ENCODE results near the gene ZNF557.

The ZNF557 gene

DNA sequence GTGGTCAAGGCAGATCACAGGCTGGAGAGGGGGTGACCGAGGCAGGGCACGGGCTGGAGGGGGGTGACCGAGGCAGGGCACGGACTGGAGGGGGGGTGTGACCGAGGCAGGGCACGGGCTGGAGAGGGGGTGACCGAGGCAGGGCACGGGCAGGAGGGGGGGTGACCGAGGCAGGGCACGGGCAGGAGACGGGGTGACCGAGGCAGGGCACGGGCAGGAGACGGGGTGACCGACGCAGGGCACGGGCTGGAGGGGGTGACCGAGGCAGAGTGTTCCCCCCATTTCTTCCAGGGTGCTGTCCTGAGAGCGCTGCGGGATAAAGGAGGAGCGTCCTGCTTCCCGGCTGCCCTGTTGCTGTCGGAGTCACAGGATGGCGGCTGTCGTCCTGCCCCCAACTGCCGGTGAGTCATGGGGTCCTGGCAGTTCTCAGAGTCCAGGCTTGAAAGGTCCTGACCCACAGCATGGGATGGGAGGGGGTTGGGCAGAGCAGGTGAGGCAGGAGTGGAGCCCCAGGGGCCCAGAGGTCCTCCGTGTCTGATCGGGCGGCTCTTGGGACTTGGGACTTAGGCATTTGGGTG, 5.3 kb downstream of the ZNF557 start:
- no peak overlapping the region for H3K4me3 ChIP-seq (replicated peaks in 1 of 2; ENCODE audit: low read depth in 2 of 2, low read length in 2 of 2)
- TF ChIP-seq, protein P1, sequence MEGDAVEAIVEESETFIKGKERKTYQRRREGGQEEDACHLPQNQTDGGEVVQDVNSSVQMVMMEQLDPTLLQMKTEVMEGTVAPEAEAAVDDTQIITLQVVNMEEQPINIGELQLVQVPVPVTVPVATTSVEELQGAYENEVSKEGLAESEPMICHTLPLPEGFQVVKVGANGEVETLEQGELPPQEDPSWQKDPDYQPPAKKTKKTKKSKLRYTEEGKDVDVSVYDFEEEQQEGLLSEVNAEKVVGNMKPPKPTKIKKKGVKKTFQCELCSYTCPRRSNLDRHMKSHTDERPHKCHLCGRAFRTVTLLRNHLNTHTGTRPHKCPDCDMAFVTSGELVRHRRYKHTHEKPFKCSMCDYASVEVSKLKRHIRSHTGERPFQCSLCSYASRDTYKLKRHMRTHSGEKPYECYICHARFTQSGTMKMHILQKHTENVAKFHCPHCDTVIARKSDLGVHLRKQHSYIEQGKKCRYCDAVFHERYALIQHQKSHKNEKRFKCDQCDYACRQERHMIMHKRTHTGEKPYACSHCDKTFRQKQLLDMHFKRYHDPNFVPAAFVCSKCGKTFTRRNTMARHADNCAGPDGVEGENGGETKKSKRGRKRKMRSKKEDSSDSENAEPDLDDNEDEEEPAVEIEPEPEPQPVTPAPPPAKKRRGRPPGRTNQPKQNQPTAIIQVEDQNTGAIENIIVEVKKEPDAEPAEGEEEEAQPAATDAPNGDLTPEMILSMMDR (IDR thresholded peaks at IDR 0.05; ENCODE audit: low read depth, low read length), result no peak
- DNase-seq (ENCODE audit: low read depth in 2 of 2), result no peak

DNA sequence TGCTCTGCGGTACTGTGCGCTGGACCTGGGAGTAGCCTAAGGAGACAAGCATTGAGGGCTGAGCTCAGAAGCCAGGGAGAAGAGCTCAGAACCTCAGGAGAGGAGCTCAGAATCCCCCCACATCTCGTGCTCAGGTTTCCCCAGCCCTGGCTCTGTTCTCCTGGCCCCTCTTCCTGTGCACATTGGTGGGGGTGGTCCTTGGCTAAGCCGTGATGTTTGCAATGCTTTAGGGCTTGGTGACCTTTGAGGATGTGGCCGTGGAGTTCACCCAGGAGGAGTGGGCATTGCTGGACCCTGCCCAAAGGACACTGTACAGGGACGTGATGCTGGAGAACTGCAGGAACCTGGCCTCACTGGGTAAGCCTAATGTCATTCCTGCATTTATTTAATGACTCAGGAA, 6.6 kb downstream of the ZNF557 start:
- TF ChIP-seq, protein P1 (IDR thresholded peaks at IDR 0.05; ENCODE audit: low read depth, low read length), result no peak
- DNase-seq (ENCODE audit: low read depth in 2 of 2), result no peak
- no peak overlapping the region for H3K4me3 ChIP-seq (replicated peaks in 1 of 2; ENCODE audit: low read depth in 2 of 2, low read length in 2 of 2)

DNA sequence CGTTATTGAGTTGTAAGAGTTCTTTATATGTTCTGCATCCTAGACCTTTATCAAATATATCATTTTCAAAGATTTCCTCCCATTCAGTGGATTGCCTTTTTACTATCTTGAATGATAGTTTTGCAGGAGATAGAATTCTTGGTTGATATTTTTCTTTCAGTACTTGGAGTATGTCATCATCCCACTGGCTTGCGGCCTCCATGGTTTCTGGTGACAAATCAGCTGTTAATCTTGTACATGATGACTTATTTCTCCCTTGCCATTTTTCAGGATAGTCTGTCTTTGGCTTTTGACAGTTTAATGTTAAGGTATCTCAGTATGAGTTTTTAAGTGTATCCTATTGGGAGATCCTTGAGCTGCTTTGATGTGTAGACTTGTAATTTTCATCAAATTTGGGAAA, 8.5 kb downstream of the ZNF557 start:
- no peak for DNase-seq (ENCODE audit: low read depth in 2 of 2)
- TF ChIP-seq, protein P1 (IDR thresholded peaks at IDR 0.05; ENCODE audit: low read depth, low read length), result no peak
- H3K4me3 ChIP-seq (replicated peaks in 1 of 2; ENCODE audit: low read depth in 2 of 2, low read length in 2 of 2), result no peak overlapping the region

DNA sequence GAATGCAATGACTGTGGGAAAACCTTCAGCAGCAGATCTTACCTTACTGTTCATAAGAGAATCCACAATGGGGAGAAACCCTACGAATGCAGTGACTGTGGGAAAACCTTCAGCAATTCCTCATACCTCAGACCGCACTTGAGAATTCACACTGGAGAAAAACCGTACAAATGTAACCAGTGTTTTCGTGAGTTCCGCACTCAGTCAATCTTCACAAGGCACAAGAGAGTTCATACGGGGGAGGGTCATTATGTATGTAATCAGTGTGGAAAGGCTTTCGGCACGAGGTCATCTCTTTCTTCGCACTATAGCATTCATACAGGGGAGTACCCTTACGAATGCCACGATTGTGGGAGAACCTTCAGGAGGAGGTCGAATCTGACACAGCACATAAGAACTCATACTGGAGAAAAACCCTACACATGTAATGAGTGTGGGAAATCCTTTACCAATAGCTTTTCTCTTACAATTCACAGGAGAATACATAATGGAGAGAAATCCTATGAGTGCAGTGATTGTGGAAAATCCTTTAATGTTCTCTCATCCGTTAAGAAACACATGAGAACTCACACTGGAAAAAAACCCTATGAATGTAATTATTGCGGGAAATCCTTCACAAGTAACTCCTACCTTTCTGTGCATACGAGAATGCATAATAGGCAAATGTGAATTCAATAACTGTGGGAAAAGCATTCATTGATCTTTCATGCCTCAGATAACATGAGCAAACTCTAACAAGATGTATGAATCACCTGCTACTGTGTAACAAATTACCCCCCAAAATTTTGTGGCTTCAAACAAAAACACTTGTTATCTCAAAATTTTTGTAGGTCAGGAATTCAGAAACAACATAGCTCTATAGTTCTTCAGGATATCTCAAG, 13.8 kb downstream of the ZNF557 start:
- TF ChIP-seq, protein P1 (IDR thresholded peaks at IDR 0.05; ENCODE audit: low read depth, low read length), result no peak
- DNase-seq (ENCODE audit: low read depth in 2 of 2), result peak; percentile 44 to 56
- no peak overlapping the region for H3K4me3 ChIP-seq (replicated peaks in 1 of 2; ENCODE audit: low read depth in 2 of 2, low read length in 2 of 2)

DNA sequence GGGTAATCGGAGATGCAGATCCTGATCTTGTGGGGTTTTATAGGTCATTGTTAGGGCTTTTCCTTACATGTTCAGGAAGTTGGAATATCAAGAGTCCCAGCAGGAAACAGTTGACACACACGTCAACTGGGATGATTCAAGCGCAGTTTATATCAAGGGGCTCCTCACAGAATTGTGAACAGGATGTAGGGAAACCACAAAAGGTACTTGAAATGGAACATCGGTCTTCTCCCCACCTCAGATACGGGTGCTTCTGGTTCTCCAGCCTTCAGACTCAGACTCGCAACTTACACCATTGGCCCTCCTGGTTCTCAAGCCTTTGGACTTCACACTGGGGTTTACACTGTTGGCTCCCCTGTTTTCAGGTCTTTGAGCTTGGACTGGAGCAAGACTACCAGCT, 19.5 kb downstream of the ZNF557 start:
- TF ChIP-seq, protein P1 (IDR thresholded peaks at IDR 0.05; ENCODE audit: low read depth, low read length), result no peak
- H3K4me3 ChIP-seq (replicated peaks in 1 of 2; ENCODE audit: low read depth in 2 of 2, low read length in 2 of 2), result no peak overlapping the region
- DNase-seq (ENCODE audit: low read depth in 2 of 2), result no peak

DNA sequence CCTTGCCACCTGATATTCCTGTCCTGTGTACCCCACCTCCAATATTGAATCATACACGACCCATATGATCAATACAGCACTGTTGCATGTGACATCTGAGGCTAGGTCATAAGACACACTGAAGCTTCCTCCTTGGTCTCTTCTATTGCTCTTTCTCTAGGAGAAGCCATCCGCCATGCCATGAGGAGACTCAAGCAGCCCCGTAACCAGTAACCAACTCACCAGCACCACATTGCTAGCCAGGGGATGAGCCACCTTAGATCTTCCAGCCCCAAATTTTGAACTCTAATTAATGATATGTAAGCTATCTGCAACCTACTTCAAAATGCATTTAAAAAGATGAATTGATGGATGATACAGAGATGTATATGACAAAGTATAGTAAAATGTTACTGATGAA, 28.6 kb downstream of the ZNF557 start:
- DNase-seq (ENCODE audit: low read depth in 2 of 2), result no peak
- H3K4me3 ChIP-seq (replicated peaks in 1 of 2; ENCODE audit: low read depth in 2 of 2, low read length in 2 of 2), result peak overlapping the region in 1 of 2 donors; percentile 79
- TF ChIP-seq, protein P1 (IDR thresholded peaks at IDR 0.05; ENCODE audit: low read depth, low read length), result no peak

Measured in cardiac fibroblast (primary cell).